NCI-H2029 (cell line): ENCODE measurements around the gene FHAD1.

Experiments
- DNase-seq: peaks from one replicate; lab custom pipeline; 2025; lab: John Stamatoyannopoulos, UW

The FHAD1 gene

DNA sequence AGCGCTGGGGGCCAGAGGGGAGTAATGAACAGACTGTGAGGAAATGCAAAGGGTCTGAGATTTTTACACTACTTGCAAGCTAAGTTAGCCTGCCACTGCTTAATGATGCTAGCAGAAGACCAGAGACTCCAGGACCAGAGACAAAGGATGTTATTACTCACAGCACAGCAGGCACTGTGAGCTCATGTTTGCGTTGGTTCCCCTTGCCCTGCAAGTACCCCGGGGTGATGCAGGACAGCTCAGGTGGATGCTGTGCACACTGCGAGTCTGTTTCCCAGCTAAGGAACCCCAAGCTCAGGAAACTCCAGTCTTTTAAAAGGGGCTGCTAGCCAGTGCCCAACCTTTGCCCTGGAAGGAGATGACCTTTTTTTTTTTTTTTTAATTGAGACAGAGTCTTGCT is 1.2 kb downstream of the FHAD1 start:
- no peak for DNase-seq

DNA sequence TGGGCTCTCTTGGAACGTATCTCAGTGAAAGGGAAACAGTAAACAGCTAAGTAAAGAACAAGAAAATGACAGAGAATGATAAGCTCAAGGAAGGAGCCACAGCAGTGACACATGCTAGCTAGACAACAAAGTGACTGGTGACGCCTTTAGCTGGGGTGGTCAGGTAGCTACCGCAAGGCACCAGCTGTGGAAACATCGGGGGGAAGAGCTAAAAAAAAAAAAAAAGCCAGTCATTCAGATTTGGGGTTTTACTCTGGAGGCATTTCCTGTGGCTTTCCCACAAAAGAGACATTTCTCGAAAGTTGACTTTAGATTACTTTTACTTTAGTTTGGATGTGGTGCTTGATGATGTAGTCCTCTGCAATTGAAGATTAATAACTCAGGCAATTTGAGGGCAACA is 2.1 kb downstream of the FHAD1 start:
- DNase-seq: no peak

DNA sequence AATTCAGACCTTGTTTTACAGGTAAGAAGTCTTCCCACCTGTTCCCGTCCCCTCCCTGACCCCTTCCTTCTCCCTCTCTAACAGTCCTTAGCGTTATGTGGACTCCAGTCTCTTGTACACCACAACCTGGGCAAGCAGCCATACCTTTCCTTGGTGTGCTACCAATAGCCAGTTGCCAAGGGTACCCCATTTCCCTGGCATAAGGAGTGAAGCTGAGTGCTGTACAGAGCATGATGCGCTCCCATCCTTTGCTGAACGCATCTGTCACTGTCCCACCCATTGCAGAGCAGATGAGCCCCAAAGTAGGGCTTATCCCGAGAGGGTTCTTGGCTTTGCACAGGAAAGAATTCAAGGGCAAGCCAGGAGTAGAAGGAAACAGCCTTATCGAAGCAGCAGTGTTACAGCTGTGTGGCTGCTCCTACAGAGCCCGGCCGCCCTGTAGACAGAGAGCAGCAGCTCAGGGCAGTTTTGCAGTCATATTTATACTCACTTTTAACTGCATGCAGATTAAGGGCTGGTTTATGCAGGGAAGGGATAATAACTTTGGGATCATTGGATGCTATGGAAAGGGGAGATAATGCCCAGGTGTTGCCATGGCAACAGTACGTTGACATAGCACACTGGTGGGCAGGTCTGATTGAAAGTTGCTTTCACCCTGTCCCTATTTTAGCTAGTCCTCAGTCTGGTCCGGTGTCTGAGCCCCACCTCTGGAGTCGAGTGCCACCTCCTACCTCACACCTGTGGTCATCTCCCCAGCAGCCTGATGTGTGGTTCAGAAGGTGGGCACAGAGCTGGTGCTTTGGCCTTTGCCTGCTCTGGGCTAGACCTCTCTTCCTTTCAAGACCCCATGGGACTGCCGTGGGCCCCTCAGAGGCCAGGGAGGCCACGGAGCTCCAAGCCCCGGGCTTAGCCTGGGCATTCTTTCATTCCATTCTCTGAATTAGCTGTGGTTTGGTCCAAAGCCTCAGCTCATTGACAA is 5.1 kb downstream of the FHAD1 start:
- peak; percentile 74 for DNase-seq

DNA sequence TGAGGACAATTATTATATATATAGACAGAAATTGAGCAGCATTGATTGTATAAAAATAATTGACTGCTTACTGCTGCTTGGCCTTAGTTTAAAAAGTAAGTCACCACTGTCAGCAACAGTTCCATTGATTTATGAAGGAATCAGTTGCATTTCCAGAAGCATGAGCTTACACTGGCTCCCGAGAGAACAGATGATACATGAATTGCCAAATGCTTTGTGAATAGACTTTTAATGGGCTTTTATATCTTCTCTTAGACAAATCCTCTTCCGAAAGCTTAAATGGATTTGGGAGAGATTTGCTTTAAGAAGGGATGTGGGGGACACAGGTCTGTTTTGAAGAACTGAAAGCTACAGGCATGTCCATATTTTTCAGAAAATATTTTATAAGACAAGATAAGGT is 7.5 kb downstream of the FHAD1 start:
- DNase-seq: no peak

DNA sequence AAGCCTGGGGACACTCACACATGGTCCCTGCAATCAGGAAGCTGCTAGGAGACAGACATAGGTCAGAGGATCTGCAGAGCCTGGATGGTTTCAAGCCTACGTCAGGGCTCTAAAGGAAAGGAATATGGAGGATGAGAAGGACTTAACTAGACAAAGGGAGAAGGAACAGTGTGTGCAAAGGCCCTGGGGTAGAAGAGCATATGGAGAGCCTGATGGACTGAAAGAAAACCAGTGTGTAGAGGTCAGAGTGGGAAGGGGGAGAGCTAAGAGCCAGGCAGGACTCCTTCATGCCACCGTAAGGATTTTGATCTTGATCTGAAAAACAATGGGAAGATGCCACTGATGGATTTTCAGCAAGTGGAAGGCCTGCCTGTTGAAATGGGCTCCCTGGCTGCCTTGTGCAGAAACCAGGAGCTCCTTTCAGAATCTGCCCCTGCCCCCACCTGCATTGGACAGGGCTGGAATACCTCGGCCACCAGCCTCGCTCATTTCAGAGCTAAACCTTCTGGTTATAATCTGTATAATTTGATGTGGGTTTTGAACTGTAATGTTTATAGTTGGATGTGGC is 8.6 kb downstream of the FHAD1 start:
- no peak for DNase-seq

DNA sequence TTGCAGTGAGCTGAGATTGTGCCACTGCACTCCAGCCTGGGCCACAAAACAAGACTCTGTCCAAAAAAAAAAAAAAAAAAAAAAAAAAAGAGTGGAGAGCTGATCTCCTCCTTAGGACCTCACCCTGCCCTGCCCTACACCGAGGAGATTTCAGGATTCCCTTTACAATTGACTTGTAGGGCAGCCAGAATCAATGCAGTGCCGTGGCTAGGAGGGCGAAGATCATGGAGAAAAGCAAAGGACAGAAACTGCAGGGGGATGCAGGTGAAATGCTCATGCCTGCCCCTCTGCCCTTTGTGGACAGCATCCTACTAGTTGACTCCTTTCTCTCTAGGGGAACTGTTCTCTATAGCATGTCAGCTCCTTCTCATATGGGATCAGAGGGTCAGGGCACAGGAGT is 9.6 kb downstream of the FHAD1 start:
- no peak for DNase-seq

DNA sequence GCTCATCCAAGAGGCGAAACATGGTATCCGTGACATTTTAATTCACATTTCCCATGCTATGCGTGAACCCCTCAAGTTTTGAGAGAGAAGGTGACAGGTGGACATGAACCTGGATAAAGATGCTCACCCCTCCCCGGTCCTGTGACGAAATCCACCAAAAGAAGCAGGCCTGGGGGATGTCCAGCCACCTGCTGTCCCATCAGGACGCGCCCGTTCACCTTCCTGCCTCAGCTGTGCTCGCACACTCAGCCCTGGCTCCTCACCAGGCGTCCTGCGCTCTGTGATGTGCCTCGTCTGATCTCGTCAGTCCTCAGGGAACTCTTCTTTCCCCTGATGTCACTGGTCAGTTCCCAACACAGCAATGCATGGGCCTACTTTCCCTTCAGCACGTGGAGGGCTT is 10.3 kb downstream of the FHAD1 start:
- no peak for DNase-seq

DNA sequence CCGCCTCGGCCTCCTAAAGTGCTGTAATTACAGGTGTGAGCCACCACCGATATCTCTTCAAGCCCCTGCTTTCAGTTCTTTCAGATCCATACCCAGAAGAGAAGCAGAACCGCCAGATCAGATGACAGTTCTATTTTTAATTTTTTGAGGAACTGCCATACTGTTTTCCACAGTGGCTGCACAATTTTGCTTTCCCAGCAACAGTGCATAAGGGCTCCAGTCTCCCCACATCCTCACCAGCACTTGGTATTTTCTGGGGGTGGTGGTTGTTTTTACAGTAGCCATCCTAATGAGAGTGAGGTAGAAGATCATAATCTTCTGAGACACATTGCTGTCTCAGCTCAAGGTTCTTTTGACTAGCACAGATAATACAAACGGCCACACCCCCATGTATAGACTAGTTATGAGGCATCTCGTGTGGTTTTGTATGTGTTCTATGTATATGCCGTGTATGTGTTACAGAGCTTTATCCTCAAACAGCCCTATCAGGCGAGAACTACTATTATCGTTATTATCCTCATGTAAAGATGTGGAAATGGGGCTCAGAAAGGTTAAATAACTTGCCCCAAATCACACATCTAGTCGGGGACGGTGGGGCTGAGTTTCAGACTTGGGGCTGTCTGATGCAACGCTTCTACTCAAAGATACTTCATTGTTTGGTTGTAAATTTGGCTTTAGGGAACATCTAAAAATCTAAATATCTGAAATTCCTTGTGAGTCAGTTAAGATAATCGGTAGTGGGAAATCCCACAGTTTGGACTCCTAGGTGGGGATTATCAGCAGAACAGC is 12.0 kb downstream of the FHAD1 start:
- DNase-seq: no peak

DNA sequence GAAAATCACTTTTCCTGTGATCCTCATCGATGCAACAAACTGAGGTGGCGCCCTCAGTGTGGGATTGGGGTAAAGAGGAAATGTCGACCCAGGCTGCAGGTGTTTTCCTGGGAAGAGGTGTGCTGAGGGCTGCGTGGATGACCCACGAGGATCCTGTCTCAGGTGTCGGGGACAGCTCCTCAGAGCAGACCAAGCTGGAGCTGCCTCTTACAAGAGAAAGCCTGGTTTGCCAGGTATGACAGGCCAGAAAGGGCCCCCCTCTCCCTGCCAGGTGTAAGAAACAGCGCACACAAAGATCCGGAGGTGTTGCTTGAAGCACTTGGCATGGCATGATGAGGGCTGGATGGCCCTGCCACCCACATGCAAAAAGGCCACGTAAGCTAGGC is 12.6 kb downstream of the FHAD1 start:
- no peak for DNase-seq

DNA sequence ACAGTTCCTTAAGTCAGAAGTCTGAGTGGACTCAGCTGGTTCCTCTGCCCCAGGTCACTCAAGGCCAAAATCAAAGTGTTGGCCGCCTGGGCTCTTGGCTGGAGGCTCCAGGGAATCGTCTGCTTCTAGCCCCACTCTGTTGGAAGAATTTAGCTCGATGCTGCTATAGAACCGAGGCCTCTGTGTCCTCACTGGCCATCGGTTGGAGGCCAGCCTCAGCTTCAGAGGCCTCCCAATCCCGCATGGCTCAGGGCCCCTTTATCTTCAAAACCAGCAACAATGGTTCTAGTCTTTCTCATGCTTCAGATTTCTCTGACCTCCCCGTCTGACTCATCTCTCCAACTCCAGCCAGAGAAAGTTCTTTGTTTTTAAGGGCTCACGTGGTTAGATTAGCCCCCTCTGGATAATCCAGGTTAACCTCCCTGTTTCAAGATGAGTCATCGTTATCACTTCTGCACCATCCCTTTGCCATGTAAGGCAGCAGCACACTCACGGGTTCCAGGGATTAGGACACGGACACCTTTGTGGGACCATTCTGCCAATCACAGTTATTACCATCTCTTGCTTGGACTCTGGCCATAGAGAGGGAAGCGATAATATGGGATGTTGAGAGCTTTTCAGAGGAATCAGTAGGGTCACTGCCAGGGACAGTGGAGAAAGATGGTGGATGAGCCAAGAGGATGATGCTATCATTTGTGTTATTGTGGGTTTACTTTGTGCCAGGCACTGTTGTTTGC is 13.6 kb downstream of the FHAD1 start:
- DNase-seq: peak; percentile 33

DNA sequence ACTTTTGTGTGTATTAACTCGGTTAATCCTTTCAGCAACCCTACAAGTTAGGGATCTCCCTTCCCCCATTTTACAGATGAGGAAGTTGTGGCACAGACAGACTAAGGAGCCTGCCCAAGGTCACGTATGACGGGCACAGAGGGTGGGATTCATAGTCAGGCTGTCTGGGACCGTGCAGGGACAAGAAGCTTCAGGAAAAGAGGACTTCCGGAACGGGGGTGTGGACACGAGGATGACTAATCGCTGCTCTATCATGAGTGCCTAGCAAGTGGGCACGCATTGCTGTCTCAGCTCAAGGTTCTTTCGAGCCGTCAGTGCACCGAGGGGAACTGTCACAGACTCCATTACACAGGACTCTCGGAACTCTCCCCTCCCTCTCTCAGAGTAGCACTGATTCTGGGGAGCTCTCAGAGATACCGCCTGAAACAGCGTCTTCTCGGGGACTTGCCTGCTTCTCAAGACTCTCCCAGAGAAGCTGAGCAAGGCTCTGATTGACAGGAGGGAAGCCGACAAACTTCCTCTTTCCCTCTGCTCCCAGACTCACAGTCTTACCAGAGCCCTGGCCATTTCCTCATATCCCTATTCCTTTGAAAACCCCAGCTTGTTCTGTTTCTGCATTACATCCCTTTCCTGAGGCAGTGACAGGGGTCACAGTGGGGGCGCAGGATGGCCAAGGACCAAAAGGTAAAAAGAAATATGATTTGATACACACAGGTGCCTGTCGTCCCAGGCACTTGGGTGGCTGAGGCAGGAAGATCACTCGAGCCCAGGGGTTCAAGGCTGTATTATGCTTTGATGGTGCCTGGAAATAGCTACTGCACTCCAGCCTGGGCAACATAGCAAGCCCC is 14.4 kb downstream of the FHAD1 start:
- no peak for DNase-seq

DNA sequence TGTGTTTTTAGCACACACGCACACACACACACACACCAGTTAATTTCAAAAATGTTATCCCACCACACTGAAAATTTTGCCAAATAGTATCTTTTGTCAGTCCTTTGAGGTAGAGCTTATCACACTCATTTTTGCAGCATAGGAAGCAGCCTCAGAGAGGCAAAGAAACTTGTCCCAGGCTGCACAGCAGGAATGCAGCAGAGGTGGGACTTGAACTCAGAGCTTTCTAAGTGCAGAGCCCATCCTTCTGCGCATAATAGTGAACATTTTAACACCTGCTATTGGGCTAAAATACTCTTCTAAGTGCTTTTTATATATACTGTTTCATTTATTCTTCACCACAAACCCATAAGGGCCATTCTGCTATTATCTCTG is 15.0 kb downstream of the FHAD1 start:
- no peak for DNase-seq

DNA sequence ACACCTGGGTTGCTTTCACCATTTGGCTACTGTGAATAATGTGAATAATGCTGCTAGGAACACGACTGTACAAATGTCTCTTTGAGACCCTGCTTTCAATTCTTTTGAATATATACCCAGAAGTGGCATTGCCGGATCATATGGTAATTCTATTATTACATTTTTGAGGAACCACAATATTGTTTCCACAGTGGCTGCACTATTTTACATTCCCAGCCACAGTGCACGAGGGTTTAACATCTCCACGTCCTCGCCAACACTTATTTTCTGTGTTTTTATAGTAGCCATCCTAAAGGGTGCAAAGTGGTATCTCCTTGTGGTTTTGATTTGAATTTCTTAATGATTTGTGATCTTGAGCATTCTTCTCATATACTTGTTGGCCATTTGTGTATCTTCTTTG is 15.7 kb downstream of the FHAD1 start:
- no peak for DNase-seq

DNA sequence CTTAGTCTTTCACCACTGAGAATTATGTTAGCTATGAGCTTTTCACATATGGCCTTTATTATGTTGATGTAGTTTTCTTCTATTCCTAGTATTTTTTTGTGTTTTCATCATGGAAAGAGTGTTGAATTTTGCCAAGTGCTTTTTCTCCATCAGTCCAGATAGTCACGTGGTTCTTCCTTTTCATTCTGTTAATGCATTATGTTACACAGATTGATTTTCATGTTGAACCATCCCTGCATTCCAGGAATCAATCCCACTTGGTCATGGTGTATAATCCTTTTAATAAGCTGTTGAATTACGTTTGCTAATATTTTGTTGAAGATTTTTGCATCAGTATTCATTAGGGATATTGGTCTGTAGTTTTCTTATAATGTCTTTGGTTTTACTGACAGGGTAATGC is 17.7 kb downstream of the FHAD1 start:
- no peak for DNase-seq

DNA sequence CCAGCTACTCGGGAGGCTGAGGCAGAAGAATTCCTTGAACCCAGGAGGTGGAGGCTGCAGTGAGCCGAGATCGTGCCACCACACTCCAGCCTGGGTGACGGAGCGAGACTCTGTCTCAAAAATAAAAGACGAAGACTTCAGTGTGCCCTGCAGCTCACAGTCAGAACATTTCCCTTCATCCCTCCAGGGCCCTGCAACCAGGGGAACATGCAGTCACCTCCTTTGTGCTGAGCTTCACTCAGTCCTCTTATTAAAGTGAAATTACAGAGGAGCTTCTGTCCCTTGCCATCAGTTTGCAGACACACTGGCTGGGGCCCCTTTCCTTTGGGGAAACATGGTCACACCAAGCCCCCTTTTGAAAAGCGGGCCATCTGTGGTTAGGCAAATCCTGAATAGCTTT is 24.2 kb downstream of the FHAD1 start:
- no peak for DNase-seq

DNA sequence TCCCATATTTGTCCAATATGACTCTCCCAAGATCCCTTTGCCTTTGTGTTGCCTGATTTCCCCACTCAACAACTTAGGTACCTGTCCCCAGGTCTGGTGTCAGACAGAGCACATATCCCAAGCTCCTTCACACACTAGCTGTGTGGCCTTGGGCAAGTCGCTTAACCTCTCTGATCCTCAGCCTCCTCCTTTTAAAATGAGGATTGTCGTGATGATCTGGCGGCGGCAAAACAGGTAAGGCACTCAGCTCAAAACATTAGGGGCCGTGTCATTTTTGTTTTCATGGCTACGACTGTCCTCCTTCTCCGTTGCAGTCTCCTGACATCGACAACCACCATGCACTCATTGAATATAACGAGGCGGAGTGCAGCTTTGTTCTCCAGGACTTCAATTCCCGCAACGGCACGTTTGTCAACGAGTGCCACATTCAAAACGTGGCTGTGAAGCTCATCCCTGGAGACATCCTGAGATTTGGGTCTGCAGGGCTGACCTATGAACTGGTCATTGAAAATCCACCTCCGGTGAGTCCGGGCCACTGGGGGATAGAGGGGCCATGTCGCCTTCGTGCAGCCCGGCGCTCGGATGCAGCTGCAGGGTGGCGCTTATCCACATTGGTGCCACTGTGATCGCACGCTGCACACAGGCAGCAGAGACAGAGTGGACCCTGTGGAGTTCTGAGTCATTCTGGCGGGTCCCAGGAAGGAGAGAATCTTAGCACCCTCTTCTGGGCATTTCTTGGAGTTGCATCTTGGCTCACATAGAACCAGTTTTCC is 25.2 kb downstream of the FHAD1 start:
- peak; percentile 60 for DNase-seq

DNA sequence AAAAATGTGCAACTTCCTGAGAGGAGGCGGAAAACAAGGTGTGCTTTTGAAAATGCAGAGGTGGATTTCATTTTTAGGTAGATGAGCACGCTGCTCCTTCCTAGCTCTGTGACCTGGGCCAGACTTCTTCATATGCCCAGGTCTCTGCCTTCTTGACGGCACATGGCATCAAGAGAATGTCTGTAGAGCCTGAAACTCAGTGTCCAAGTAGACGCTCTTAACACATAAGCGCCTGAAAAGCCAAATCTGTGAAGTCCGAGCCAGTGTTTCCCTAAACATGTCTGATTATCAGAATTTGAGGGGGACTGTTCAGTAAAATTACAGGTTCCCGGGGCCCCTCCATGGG is 25.7 kb downstream of the FHAD1 start:
- DNase-seq: no peak

DNA sequence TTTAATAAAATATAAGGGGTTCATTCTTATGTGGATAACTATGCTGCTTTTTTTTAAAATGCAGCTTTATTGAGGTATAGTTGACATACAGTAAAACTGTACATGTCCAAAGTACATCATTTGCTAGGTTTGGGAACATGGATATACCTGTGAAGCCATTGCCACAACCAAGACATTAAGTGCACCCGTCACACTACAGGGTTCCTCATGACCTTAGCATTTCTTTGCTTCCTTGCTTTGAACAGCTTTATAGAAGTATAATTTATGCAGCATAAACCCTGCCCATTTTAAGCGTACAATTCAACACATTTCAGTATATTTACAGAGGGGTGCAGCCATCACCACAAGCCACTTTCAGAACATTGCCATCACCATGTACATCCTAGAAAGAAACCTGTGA is 26.3 kb downstream of the FHAD1 start:
- no peak for DNase-seq

DNA sequence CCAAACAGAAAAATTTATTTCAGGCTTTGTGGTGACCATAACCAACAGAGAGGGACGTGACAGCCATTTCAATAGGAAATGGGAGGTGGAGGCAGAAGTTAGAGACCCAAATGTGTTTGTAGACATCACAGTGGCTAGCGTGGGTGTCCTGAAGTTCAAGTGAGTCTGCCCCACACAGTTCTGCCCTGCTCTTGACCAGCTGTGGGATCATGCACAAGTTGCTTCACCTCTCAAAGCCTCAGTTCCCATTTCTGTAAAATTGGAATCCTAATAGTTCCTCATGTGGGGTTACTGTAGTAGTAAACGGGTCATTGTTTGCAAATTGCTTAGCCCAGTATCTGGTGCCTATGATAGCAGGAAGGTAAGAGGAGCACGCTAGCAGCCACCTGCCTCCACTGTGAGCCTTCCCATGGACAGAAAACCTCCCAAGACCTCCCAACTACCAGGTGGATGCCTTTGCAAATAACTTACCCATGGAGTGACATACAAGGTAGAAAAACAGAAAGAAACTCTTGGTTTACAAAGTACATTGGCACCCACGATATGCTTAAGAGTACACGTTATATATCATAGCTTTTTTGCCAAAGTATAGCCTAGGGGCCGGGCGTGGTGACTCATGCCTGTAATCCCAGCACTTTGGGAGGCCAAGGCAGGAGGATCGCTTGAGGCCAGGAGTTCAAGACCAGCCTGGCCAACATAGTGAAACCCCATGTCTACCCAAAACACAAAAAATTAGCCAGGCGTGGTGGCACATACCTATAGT is 29.1 kb downstream of the FHAD1 start:
- no peak for DNase-seq
